OCI-LY3 (cell line): ENCODE results near the gene PLOD1.

Source experiments
- H2AFZ ChIP-seq: fragments of 200-600, 300-600 bp; shearing (Covaris generic); 2 replicates; pipeline ENCODE4 v1.6.0; 2014; ENCODE audit warnings: antibody characterized with exemption, low read depth, low read length
- H3K27ac ChIP-seq: fragments of 200-600, 300-600 bp; sonication (generic); 2 replicates; pipeline ENCODE4 v1.5.1; 2014; ENCODE audit warnings: mild to moderate bottlenecking, low read length, moderate library complexity, mixed read lengths
- H3K27me3 ChIP-seq: fragments of 200-600, 300-600 bp; sonication (generic); 2 replicates; pipeline ENCODE4 v1.6.1; 2014; ENCODE audit warnings: low read depth, low read length, mixed read lengths
- H3K36me3 ChIP-seq: fragments of 200-600, 300-600 bp; sonication (generic); replicated peaks from 2 replicates; pipeline ENCODE3; 2014; ENCODE audit warnings: low read depth, low read length, mixed read lengths
- H3K4me1 ChIP-seq: fragments of 300-600, 200-600 bp; sonication (generic); 2 replicates; pipeline ENCODE4 v1.6.1; 2014; ENCODE audit warnings: low read length, mixed read lengths
- H3K4me2 ChIP-seq: fragments of 200-600, 300-600 bp; sonication (generic); 2 replicates; pipeline ENCODE4 v1.6.1; 2014; ENCODE audit warnings: low read length, mixed read lengths
- H3K4me3 ChIP-seq: fragments of 300-600, 200-600 bp; sonication (generic); 2 replicates; pipeline ENCODE4 v1.5.1; 2014; ENCODE audit warnings: antibody characterized with exemption, mild to moderate bottlenecking, low read length, moderate library complexity
- H3K79me2 ChIP-seq: fragments of 300-600, 200-600 bp; shearing (Covaris generic); 2 replicates; pipeline ENCODE4 v1.6.1; 2014; ENCODE audit warnings: mild to moderate bottlenecking, low read length, mixed read lengths
- H3K9ac ChIP-seq: fragments of 300-600, 200-600 bp; shearing (Covaris generic); 2 replicates; pipeline ENCODE4 v1.6.0; 2014; ENCODE audit warnings: mild to moderate bottlenecking, low read length, moderate library complexity
- H3K9me3 ChIP-seq: fragments of 200-600, 300-600 bp; shearing (Covaris generic); 2 replicates; pipeline ENCODE4 v1.6.1; 2014; ENCODE audit warnings: low read length, mixed read lengths; ENCODE audit not compliant: insufficient read depth
- H4K20me1 ChIP-seq: fragments of 200-600, 300-600 bp; sonication (generic); 2 replicates; pipeline ENCODE4 v1.6.1; 2016; ENCODE audit warnings: low read length, mixed read lengths; ENCODE audit not compliant: insufficient read depth
- CTCF ChIP-seq: fragments of 200-600, 300-600 bp; sonication (generic); IDR thresholded peaks from 2 replicates; pipeline ENCODE4 v1.5.1; 2014; ENCODE audit warnings: antibody characterized with exemption, low read length, low read depth
- EZH2phosphoT487 ChIP-seq: fragments of 200-600 bp; shearing (Covaris generic); IDR thresholded peaks from 2 replicates; pipeline ENCODE4 v1.6.1; 2018; ENCODE audit warnings: antibody characterized with exemption, mixed run types, low read depth

PLOD1 gene

GRCh38 chr1:11981378-11982009 lies 47.0 kb downstream of the PLOD1 start:
- Histone ChIP-seq H2AFZ (no peak overlapping the region), H3K4me2 (peak overlapping the region; percentile 87), H3K9ac (no peak overlapping the region), H3K4me3 (peak overlapping the region; percentile 99; the same call in 1 of the 2 replicates), H3K4me1 (peaks cover 7% of the 10 kb centered on the region; the same call in 1 of the 2 replicates), H3K27ac (no peak overlapping the region), H4K20me1 (no peaks in the 10 kb centered on the region), H3K27me3 (no peaks in the 10 kb centered on the region), H3K79me2 (peaks cover 21% of the 10 kb centered on the region), H3K9me3 (no peaks in the 10 kb centered on the region), H3K36me3 (no peaks in the 10 kb centered on the region)
- TF ChIP-seq EZH2phosphoT487 = no peak
- TF ChIP-seq CTCF = no peak

GRCh38 chr1:11982010-11982392 lies 47.5 kb downstream of the PLOD1 start:
- H3K27me3 ChIP-seq = no peaks in the 10 kb centered on the region
- H3K4me1 ChIP-seq = peaks cover 7% of the 10 kb centered on the region; the same call in 1 of the 2 replicates
- no peak overlapping the region for H3K4me3 ChIP-seq
- TF ChIP-seq EZH2phosphoT487 (no peak), CTCF (no peak)
- no peaks in the 10 kb centered on the region for H3K9me3 ChIP-seq
- H3K9ac ChIP-seq = no peak overlapping the region
- no peak overlapping the region for H3K27ac ChIP-seq
- no peak overlapping the region for H3K4me2 ChIP-seq
- no peaks in the 10 kb centered on the region for H4K20me1 ChIP-seq
- H2AFZ ChIP-seq = no peak overlapping the region
- no peaks in the 10 kb centered on the region for H3K36me3 ChIP-seq
- peaks cover 21% of the 10 kb centered on the region for H3K79me2 ChIP-seq

- no peak overlapping the region for H3K4me2 ChIP-seq
- peaks cover 7% of the 10 kb centered on the region; the same call in 1 of the 2 replicates for H3K4me1 ChIP-seq
- H3K27ac ChIP-seq = no peak overlapping the region
- H3K27me3 ChIP-seq = no peaks in the 10 kb centered on the region
- peaks cover 21% of the 10 kb centered on the region for H3K79me2 ChIP-seq
- no peak overlapping the region for H3K9ac ChIP-seq
- H2AFZ ChIP-seq = no peak overlapping the region
- H3K36me3 ChIP-seq = no peaks in the 10 kb centered on the region
- no peaks in the 10 kb centered on the region for H4K20me1 ChIP-seq
- TF ChIP-seq EZH2phosphoT487 = no peak
- no peak for TF ChIP-seq CTCF
- no peak overlapping the region for H3K4me3 ChIP-seq
- no peaks in the 10 kb centered on the region for H3K9me3 ChIP-seq
Observed at GRCh38 chr1:11984121-11984520, 49.6 kb downstream of the PLOD1 start.

GRCh38 chr1:11984576-11984975 lies 50.1 kb downstream of the PLOD1 start:
- H3K27ac ChIP-seq = no peak overlapping the region
- no peaks in the 10 kb centered on the region for H3K27me3 ChIP-seq
- TF ChIP-seq EZH2phosphoT487 (no peak), CTCF (no peak)
- peaks cover 7% of the 10 kb centered on the region; the same call in 1 of the 2 replicates for H3K4me1 ChIP-seq
- no peak overlapping the region for H3K4me2 ChIP-seq
- H3K9me3 ChIP-seq = no peaks in the 10 kb centered on the region
- H3K79me2 ChIP-seq = peaks cover 21% of the 10 kb centered on the region
- H3K4me3 ChIP-seq = no peak overlapping the region
- H3K36me3 ChIP-seq = no peaks in the 10 kb centered on the region
- no peak overlapping the region for H2AFZ ChIP-seq
- H4K20me1 ChIP-seq = no peaks in the 10 kb centered on the region
- no peak overlapping the region for H3K9ac ChIP-seq
